ENCODE measurements around the gene CERT1.
A peak's percentile ranks its signal among the peaks of the same experiment; 100 is the strongest.
"Not testable (repeated sequence)": the region's sequence is repeated elsewhere in the genome, so short reads cannot be mapped to it uniquely, and the experiment has no call there.

The CERT1 gene

DNA sequence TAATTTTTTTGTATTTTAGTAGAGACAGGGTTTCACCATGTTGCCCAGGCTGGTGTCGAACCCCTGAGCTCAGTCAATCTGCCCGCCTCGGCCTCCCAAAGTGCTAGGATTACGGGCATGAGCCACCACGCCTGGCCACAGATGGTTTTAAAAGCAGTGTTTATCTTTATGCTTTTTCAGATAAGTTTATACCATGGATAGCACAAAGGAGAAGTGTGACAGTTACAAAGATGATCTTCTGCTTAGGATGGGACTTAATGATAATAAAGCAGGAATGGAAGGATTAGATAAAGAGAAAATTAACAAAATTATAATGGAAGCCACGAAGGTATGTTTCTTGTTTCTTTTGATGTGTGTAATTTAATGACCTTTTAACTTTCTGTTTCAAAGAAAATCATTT lies 35.4 kb upstream of the CERT1 start:
- FAIRE-seq (no peak), DNase-seq (ENCODE audit: insufficient read length, low spot score) (no peak)
- TF ChIP-seq TAF1 (IDR thresholded peaks at IDR 0.05; ENCODE audit: low read depth, low read length) = no peak
- no peak for TF ChIP-seq PAX5 (IDR thresholded peaks at IDR 0.05; ENCODE audit: insufficient read depth, low read length, severe bottlenecking)
- no peak for TF ChIP-seq POLR2A (IDR thresholded peaks at IDR 0.05; ENCODE audit: low read depth, low read length)
- no peak for TF ChIP-seq SPI1 (IDR thresholded peaks at IDR 0.05; ENCODE audit: low read depth, low read length)
- TF ChIP-seq POLR2AphosphoS5 (IDR thresholded peaks at IDR 0.05; ENCODE audit: low read depth, low read length) = no peak
- TF ChIP-seq POU2F2 (IDR thresholded peaks at IDR 0.05; ENCODE audit: low read depth, low read length) = no peak

DNA sequence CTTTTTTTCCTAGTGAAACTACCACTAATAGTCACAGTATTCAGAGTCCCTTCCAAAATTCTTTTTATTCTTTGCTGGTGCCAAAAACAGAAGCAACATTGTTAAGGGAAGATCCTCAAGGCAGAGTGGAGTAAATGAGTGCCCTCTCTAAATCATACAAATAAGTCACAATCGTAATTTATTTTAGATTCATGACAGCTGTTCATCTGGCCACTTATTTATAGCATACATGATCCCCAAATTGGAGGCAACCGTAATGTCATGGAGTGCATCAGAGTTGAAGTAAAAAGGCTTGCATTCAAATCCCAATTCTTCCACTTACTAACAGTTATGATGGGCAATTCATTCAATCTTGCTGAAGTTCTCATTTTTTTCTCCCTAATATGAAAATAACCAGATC lies 33.7 kb upstream of the CERT1 start:
- no peak for DNase-seq (ENCODE audit: insufficient read length, low spot score)
- FAIRE-seq = no peak
- no peak for TF ChIP-seq POLR2A (IDR thresholded peaks at IDR 0.05; ENCODE audit: low read depth, low read length)
- TF ChIP-seq SPI1 (IDR thresholded peaks at IDR 0.05; ENCODE audit: low read depth, low read length) = no peak
- no peak for TF ChIP-seq POLR2AphosphoS5 (IDR thresholded peaks at IDR 0.05; ENCODE audit: low read depth, low read length)
- TF ChIP-seq TAF1 (IDR thresholded peaks at IDR 0.05; ENCODE audit: low read depth, low read length) = no peak
- TF ChIP-seq POU2F2 (IDR thresholded peaks at IDR 0.05; ENCODE audit: low read depth, low read length) = no peak
- no peak for TF ChIP-seq PAX5 (IDR thresholded peaks at IDR 0.05; ENCODE audit: insufficient read depth, low read length, severe bottlenecking)

DNA sequence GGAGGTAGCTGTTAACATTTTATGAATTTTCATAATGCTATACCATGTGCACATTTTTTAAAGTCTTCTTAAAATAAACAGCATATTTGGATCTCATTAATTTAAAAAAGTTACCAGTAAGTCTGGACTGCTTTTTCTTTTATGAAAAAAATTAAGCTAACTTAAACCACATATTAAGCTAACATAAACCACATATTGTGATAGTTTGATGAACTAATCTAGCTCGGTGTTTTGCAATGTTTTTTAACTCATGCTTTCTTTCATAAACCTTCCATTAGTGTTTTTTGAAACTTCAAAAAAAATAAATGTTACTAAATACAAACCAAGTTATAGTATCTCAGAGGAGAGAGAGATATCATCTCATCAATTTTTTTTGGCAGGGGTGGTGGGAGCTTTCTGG lies 26.8 kb upstream of the CERT1 start:
- TF ChIP-seq POU2F2 (IDR thresholded peaks at IDR 0.05; ENCODE audit: low read depth, low read length) (no peak), PAX5 (IDR thresholded peaks at IDR 0.05; ENCODE audit: insufficient read depth, low read length, severe bottlenecking) (no peak), POLR2A (IDR thresholded peaks at IDR 0.05; ENCODE audit: low read depth, low read length) (no peak), TAF1 (IDR thresholded peaks at IDR 0.05; ENCODE audit: low read depth, low read length) (no peak), POLR2AphosphoS5 (IDR thresholded peaks at IDR 0.05; ENCODE audit: low read depth, low read length) (no peak), SPI1 (IDR thresholded peaks at IDR 0.05; ENCODE audit: low read depth, low read length) (no peak)
- FAIRE-seq = no peak

DNA sequence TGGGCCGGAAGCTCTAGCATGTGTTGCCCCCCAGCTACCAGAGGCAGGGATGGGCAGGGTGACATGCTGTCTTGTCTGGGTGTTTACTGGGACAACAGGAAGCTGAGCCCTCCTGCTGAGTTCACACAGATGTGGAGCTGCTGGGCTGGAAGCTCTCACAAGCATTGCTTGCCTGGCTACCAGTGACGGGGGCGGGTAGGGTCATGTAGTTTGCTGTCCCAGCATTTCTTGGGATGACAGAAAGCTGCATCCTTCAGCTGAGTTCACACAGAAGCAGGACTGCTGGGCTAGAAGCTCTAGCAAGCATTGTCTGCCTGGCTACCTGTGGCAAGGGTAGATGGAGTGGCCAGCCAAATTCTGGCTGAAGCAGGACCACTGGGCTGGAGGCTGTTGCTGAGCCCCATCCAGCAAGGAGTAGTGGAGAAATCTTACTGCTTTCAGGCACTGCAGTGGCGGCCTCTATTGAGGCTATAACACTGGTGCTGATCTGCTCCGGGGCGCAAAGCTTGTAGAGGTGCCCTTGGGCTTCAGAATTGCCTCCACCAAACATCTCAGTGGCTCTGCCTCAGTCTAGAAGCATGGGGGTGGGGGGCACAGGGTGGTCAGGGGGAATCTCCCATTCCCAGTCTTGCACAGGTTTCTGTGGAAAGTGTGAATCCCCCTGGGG lies 25.4 kb upstream of the CERT1 start:
- DNase-seq (ENCODE audit: insufficient read length, low spot score) (no peak), FAIRE-seq (no peak)
- TF ChIP-seq TAF1 (IDR thresholded peaks at IDR 0.05; ENCODE audit: low read depth, low read length) (no peak), SPI1 (IDR thresholded peaks at IDR 0.05; ENCODE audit: low read depth, low read length) (no peak), PAX5 (IDR thresholded peaks at IDR 0.05; ENCODE audit: insufficient read depth, low read length, severe bottlenecking) (no peak), POLR2AphosphoS5 (IDR thresholded peaks at IDR 0.05; ENCODE audit: low read depth, low read length) (no peak)

More for the DNA sequence above, 26.8 kb upstream of the CERT1 start:
- DNase-seq (ENCODE audit: insufficient read length, low spot score) = no peak

DNA sequence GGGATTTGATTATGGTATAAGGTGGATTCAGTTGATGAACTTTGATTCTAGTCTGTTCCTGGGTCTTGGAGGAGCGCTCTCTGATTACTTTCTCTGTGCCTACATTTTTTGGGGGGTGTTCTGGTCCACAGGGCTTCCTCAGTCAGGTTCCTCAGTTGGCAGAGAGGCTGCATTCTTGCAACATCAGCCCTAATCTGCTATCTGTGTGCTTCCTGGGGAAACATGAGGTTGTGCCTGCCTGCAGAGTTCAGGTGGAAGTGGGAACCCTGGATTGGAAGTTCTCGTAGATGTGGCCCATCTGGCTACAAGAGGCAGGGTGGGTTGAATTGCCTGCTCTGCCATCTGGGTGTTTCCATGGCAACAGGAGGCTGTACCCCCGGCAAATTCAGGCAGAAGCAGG lies 24.7 kb upstream of the CERT1 start:
- no peak for FAIRE-seq
- no peak for DNase-seq (ENCODE audit: insufficient read length, low spot score)
- TF ChIP-seq PAX5 (IDR thresholded peaks at IDR 0.05; ENCODE audit: insufficient read depth, low read length, severe bottlenecking) (no peak), POLR2AphosphoS5 (IDR thresholded peaks at IDR 0.05; ENCODE audit: low read depth, low read length) (no peak), POU2F2 (IDR thresholded peaks at IDR 0.05; ENCODE audit: low read depth, low read length) (no peak)

DNA sequence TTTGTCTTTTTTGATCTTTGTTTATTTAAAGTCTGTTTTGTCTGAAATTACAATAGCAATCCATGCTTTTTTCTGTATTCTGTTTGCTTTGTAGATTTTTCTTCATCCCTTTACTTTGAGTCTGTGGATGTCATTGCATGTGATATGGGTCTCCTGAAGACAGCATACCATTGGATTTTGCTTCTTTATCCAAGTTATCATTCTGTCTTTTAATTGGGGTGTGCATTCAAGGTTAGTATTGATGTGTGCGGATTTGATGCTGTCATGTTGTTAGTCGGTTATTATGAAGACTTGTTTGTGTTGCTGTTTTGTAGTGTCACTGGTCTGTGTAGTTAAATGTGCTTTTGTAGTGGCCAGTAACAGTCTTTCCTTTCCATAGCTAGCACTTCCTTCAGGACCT lies 23.3 kb upstream of the CERT1 start:
- no peak for TF ChIP-seq POLR2A (IDR thresholded peaks at IDR 0.05; ENCODE audit: low read depth, low read length)
- no peak for TF ChIP-seq TAF1 (IDR thresholded peaks at IDR 0.05; ENCODE audit: low read depth, low read length)
- no peak for TF ChIP-seq POU2F2 (IDR thresholded peaks at IDR 0.05; ENCODE audit: low read depth, low read length)
- FAIRE-seq (no peak), DNase-seq (ENCODE audit: insufficient read length, low spot score) (no peak)

DNA sequence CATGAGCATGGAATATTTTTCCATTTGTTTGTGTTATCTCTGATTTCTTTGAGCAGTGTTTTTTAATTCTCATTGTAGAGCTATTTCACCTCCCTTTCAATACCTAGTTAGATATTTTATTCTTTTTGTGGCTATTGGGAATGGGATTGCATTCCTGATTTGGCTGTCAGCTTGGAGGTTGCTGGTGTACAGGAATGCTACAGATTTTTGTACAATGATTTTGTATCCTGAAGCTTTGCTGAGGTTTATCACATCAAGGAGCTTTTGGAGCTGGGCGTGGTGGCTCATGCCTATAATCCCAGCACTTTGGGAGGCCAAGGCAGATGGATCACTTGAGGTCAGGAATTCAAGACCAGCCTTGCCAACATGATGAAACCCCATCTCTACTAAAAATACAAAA lies 22.3 kb upstream of the CERT1 start:
- DNase-seq (ENCODE audit: insufficient read length, low spot score); FAIRE-seq: not testable (repeated sequence)

DNA sequence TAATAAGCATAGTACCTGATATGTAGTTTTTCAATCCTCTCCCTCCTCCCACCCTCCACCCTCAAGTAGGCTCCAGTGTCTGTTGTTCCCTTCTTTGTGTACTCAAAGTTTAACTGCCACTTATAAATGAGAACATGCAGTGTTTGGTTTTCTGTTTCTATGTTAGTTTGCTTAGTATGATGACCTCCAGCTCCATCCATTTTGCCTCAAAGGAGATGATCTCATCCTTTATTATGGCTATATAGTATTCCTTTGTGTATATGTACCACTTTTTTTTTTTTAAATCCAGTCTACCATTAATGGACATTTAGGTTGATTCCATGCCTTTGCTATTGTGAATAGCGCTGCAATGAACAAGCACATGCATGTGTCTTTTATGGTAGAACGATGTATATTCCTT lies 20.8 kb upstream of the CERT1 start:
- DNase-seq (ENCODE audit: insufficient read length, low spot score) = no peak
- peak; percentile 40 for FAIRE-seq
- no peak for TF ChIP-seq SPI1 (IDR thresholded peaks at IDR 0.05; ENCODE audit: low read depth, low read length)
- TF ChIP-seq PAX5 (IDR thresholded peaks at IDR 0.05; ENCODE audit: insufficient read depth, low read length, severe bottlenecking) = no peak
- TF ChIP-seq TAF1 (IDR thresholded peaks at IDR 0.05; ENCODE audit: low read depth, low read length) = no peak
- TF ChIP-seq POLR2AphosphoS5 (IDR thresholded peaks at IDR 0.05; ENCODE audit: low read depth, low read length) = no peak
- TF ChIP-seq POLR2A (IDR thresholded peaks at IDR 0.05; ENCODE audit: low read depth, low read length) = no peak
- TF ChIP-seq POU2F2 (IDR thresholded peaks at IDR 0.05; ENCODE audit: low read depth, low read length) = no peak

DNA sequence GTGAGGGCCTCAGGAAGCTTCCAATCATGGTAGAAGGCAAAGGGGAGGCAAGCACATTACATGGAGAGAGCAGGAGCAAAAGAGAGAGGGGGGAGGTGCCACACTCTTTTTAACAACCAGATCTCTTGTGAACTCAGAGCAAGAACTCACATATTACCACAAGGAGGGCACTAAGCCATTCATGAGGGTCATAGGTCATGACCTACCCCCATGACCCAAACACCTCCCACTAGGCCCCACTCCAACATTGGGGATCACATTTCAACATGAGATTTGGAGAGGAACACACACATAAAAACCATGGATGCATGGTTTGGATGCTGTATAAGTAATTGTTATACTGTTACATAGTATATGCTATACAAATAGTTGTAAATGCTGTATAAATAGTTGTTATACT lies 17.8 kb upstream of the CERT1 start:
- DNase-seq (ENCODE audit: insufficient read length, low spot score) = no peak
- FAIRE-seq = no peak
- TF ChIP-seq POLR2A (IDR thresholded peaks at IDR 0.05; ENCODE audit: low read depth, low read length) = no peak
- no peak for TF ChIP-seq TAF1 (IDR thresholded peaks at IDR 0.05; ENCODE audit: low read depth, low read length)
- no peak for TF ChIP-seq POU2F2 (IDR thresholded peaks at IDR 0.05; ENCODE audit: low read depth, low read length)
- TF ChIP-seq SPI1 (IDR thresholded peaks at IDR 0.05; ENCODE audit: low read depth, low read length) = no peak
- no peak for TF ChIP-seq POLR2AphosphoS5 (IDR thresholded peaks at IDR 0.05; ENCODE audit: low read depth, low read length)
- no peak for TF ChIP-seq PAX5 (IDR thresholded peaks at IDR 0.05; ENCODE audit: insufficient read depth, low read length, severe bottlenecking)

DNA sequence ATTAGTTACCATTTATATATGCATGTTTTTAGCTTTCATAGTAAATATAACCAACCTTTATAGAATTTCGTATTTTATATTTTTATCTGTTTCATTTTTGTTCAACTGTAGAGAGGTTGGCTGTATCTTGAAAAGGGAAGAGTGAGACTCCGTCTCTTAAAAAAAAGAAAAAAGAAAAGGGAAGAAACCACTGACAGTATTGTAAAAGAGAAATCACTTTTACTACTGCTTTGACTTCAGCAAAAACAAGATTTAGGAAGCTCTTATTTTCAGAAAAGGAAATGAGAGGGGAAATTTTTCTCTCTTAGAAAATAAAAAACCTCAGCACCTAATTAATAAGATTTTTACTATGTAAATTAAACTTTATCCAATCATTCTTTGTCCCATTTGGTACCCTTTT lies 14.6 kb upstream of the CERT1 start:
- no peak for DNase-seq (ENCODE audit: insufficient read length, low spot score)
- TF ChIP-seq POLR2A (IDR thresholded peaks at IDR 0.05; ENCODE audit: low read depth, low read length) (no peak), PAX5 (IDR thresholded peaks at IDR 0.05; ENCODE audit: insufficient read depth, low read length, severe bottlenecking) (no peak), POU2F2 (IDR thresholded peaks at IDR 0.05; ENCODE audit: low read depth, low read length) (no peak), SPI1 (IDR thresholded peaks at IDR 0.05; ENCODE audit: low read depth, low read length) (no peak), POLR2AphosphoS5 (IDR thresholded peaks at IDR 0.05; ENCODE audit: low read depth, low read length) (no peak), TAF1 (IDR thresholded peaks at IDR 0.05; ENCODE audit: low read depth, low read length) (no peak)
- FAIRE-seq = no peak

Data from GM12891 (cell line).